Neural cell (in vitro differentiated cells): ENCODE measurements around the gene DNAJC5G. TPM values are rescaled to one million over a fixed set of nuclear protein-coding genes. Genes with fewer than 3 reads are reported as not detected.
"Not testable (repeated sequence)": the region's sequence is repeated elsewhere in the genome, so short reads cannot be mapped to it uniquely, and the experiment has no call there.

ENCODE experiments used
- H2AFZ ChIP-seq: fragments of 200-600, 300-800 bp; sonication (generic), shearing (Covaris generic); 2 replicates; pipeline ENCODE4 v1.6.0; 2014; ENCODE audit warnings: low read depth, mild to moderate bottlenecking, antibody characterized with exemption, low read length, moderate library complexity
- H3F3A ChIP-seq: fragments of 200-600 bp; shearing (Covaris generic); 2 replicates; pipeline ENCODE4 v1.6.1; 2016; ENCODE audit warnings: mild to moderate bottlenecking, moderate library complexity, mixed read lengths, antibody characterized with exemption, low read length; ENCODE audit not compliant: insufficient read depth, poor library complexity, severe bottlenecking
- H3K27ac ChIP-seq: fragments of 200-600, 300-800 bp; sonication (generic), shearing (Covaris generic); 2 replicates; pipeline ENCODE4 v1.5.1; 2014; ENCODE audit warnings: mild to moderate bottlenecking, low read length, moderate library complexity
- H3K27me3 ChIP-seq: fragments of 300-800, 200-600 bp; sonication (generic), shearing (Covaris generic); 2 replicates; pipeline ENCODE4 v1.6.0; 2014; ENCODE audit warnings: mild to moderate bottlenecking, low read depth, low read length, moderate library complexity; ENCODE audit not compliant: insufficient read depth
- H3K36me3 ChIP-seq: fragments of 300-800, 200-600 bp; sonication (generic), shearing (Covaris generic); 2 replicates; pipeline ENCODE4 v1.5.1; 2014; ENCODE audit warnings: mild to moderate bottlenecking, antibody characterized with exemption, low read length, moderate library complexity; ENCODE audit not compliant: insufficient read depth
- H3K4me2 ChIP-seq: fragments of 300-800, 200-600 bp; sonication (generic), shearing (Covaris generic); 2 replicates; pipeline ENCODE4 v1.6.0; 2014; ENCODE audit warnings: mild to moderate bottlenecking, low read length
- H3K4me3 ChIP-seq: fragments of 300-800, 200-600 bp; sonication (generic), shearing (Covaris generic); 2 replicates; pipeline ENCODE4 v1.5.1; 2014; ENCODE audit warnings: mild to moderate bottlenecking, low read length, moderate library complexity
- H3K79me2 ChIP-seq: fragments of 200-600 bp; shearing (Covaris generic); replicated peaks from 2 replicates; pipeline ENCODE4 v1.6.0; 2014; ENCODE audit warnings: mild to moderate bottlenecking, low read length, moderate library complexity; ENCODE audit not compliant: insufficient read depth
- H3K9ac ChIP-seq: fragments of 300-800, 200-600 bp; sonication (generic), shearing (Covaris generic); 2 replicates; pipeline ENCODE4 v1.6.1; 2016; ENCODE audit warnings: mild to moderate bottlenecking, low read length, mixed read lengths
- H3K9me2 ChIP-seq: fragments of 200-600 bp; shearing (Covaris generic); 2 replicates; pipeline ENCODE4 v1.6.1; 2016; ENCODE audit warnings: mild to moderate bottlenecking, low read length, mixed read lengths; ENCODE audit not compliant: insufficient read depth
- H3K9me3 ChIP-seq: fragments of 200-600, 300-800 bp; sonication (generic), shearing (Covaris generic); 2 replicates; pipeline ENCODE4 v1.6.1; 2016; ENCODE audit warnings: mild to moderate bottlenecking, mixed run types, low read length, moderate library complexity, mixed read lengths
- H4K20me1 ChIP-seq: fragments of 200-600 bp; shearing (Covaris generic); 2 replicates; pipeline ENCODE4 v1.6.1; 2016; ENCODE audit warnings: mild to moderate bottlenecking, mixed run types; ENCODE audit not compliant: insufficient read depth
- EP300 ChIP-seq: fragments of 450-650 bp; conservative IDR thresholded peaks from 2 replicates; pipeline ENCODE4 v1.6.1; 2014; ENCODE audit warnings: antibody characterized with exemption, mild to moderate bottlenecking, moderate library complexity; ENCODE audit not compliant: poor library complexity, severe bottlenecking
- EZH2 ChIP-seq: fragments of 200-600, 300-800 bp; shearing (Covaris generic), sonication (generic); IDR thresholded peaks from 2 replicates; pipeline ENCODE4 v1.6.1; 2014; ENCODE audit warnings: antibody characterized with exemption, low read length, borderline replicate concordance, mild to moderate bottlenecking; ENCODE audit not compliant: insufficient read depth, poor library complexity, severe bottlenecking
- MXI1 ChIP-seq: fragments of 450-650 bp; conservative IDR thresholded peaks from 2 replicates; pipeline ENCODE4 v1.6.1; 2014; ENCODE audit warnings: antibody characterized with exemption, mild to moderate bottlenecking; ENCODE audit not compliant: poor library complexity, severe bottlenecking
- POLR2AphosphoS5 ChIP-seq: IDR thresholded peaks from 2 replicates; pipeline ENCODE4 v1.6.1; 2012
- RAD21 ChIP-seq: fragments of 450-650 bp; conservative IDR thresholded peaks from 2 replicates; pipeline ENCODE4 v1.6.1; 2014; ENCODE audit warnings: antibody characterized with exemption, mild to moderate bottlenecking, moderate library complexity
- SMC3 ChIP-seq: fragments of 450-650 bp; conservative IDR thresholded peaks from 2 replicates; pipeline ENCODE4 v1.6.1; 2014; ENCODE audit warnings: antibody characterized with exemption, mild to moderate bottlenecking, moderate library complexity; ENCODE audit not compliant: poor library complexity
- TAF1 ChIP-seq: IDR thresholded peaks from 2 replicates; pipeline ENCODE4 v1.6.1; 2012; ENCODE audit warnings: low read depth
- polyA plus RNA-seq: library from polyadenylated mRNA; depleted of rRNA; stranded (reverse); fragments of >200 nt; gene quantifications from 2 replicates; pipeline ENCODE4 v1.2.3, GENCODE V29; 2014
- TF ChIP-seq, protein P1 (sequence below): IDR thresholded peaks from 2 replicates; pipeline ENCODE4 v1.6.1; 2012; ENCODE audit warnings: borderline replicate concordance

DNAJC5G gene
- polyA plus RNA-seq, 1 donor from 2014 or later: not detected

DNA sequence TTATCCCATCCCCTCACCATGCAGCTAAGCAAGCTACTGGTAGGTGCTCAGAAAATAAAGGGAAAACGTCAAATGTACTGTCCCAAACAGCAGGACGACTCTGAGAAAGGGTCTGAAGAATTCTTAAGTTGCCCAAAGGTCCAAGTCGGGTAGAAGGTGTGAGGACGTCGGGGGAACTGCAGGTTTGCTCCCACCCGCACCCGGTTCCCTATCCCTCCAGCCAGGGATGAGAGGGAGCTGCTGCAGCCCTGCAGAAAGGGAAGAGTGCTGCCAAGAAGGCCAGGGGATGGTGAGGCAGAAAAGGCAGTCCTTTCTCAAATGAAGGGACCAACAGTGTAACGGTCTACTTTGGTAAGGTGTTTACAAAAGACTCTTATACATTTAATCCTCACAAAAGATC, 39.9 kb downstream of the DNAJC5G start:
- no peak overlapping the region for H2AFZ ChIP-seq
- H3K27ac ChIP-seq: no peak overlapping the region
- H3K79me2 ChIP-seq: no peaks in the 10 kb centered on the region
- no peaks in the 10 kb centered on the region for H3F3A ChIP-seq
- H3K9ac ChIP-seq: no peak overlapping the region
- H3K9me2 ChIP-seq: no peaks in the 10 kb centered on the region
- no peak overlapping the region for H3K4me2 ChIP-seq
- no peaks in the 10 kb centered on the region for H3K9me3 ChIP-seq
- no peak for TF ChIP-seq TAF1
- no peak for TF ChIP-seq POLR2AphosphoS5
- no peak for TF ChIP-seq MXI1
- TF ChIP-seq RAD21: no peak
- no peaks in the 10 kb centered on the region for H3K27me3 ChIP-seq
- H3K36me3 ChIP-seq: no peaks in the 10 kb centered on the region
- no peaks in the 10 kb centered on the region for H4K20me1 ChIP-seq
- H3K4me3 ChIP-seq: no peak overlapping the region

DNA sequence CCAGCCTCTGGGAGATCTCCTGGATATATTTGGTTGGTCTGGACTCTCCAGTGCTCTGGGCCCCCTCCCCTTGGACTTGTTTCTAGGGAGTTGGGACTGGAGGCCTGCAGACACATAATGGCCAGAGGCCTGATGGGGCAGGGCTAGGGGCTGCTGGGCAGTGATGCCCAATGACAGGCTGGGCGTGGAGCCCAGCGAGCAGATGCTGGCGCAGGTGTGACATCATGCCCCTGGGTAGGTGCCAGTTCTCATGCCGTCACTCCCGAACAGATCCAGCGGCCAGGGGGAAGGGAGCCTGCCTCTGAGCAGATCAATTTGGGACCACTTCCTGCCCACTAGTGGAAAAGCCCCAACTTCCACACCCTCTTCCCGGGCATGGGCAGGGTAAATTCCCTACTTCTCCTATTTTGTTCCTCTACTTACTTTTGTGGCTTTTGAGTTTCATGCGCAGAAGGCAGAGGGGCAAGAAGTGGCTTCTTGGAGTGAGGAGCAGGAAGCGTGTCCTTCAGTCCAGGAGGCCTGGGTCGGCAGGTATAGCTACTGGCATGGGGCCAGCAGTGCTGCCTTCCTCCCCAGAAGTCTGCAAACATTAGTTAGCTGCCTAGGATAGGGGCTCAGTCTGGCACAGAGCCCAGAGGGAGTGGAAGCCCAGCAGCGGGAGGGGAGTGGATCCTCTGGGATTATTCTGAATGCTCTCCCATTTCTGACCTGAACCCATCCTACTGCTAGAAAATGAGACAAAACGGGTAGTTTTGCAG, 41.6 kb downstream of the DNAJC5G start:
- Histone ChIP-seq H4K20me1 (no peaks in the 10 kb centered on the region), H3K79me2 (peaks cover under 1% of the 10 kb centered on the region), H3F3A (no peaks in the 10 kb centered on the region), H3K4me2 (no peak overlapping the region), H2AFZ (no peak overlapping the region), H3K9me3 (no peaks in the 10 kb centered on the region), H3K27me3 (no peaks in the 10 kb centered on the region), H3K36me3 (no peaks in the 10 kb centered on the region), H3K9ac (no peak overlapping the region), H3K27ac (no peak overlapping the region), H3K9me2 (no peaks in the 10 kb centered on the region), H3K4me3 (no peak overlapping the region)
- TF ChIP-seq RAD21 (no peak), TAF1 (no peak), EZH2 (no peak), MXI1 (no peak), SMC3 (no peak), EP300 (no peak), POLR2AphosphoS5 (no peak)
- TF ChIP-seq, protein P1, sequence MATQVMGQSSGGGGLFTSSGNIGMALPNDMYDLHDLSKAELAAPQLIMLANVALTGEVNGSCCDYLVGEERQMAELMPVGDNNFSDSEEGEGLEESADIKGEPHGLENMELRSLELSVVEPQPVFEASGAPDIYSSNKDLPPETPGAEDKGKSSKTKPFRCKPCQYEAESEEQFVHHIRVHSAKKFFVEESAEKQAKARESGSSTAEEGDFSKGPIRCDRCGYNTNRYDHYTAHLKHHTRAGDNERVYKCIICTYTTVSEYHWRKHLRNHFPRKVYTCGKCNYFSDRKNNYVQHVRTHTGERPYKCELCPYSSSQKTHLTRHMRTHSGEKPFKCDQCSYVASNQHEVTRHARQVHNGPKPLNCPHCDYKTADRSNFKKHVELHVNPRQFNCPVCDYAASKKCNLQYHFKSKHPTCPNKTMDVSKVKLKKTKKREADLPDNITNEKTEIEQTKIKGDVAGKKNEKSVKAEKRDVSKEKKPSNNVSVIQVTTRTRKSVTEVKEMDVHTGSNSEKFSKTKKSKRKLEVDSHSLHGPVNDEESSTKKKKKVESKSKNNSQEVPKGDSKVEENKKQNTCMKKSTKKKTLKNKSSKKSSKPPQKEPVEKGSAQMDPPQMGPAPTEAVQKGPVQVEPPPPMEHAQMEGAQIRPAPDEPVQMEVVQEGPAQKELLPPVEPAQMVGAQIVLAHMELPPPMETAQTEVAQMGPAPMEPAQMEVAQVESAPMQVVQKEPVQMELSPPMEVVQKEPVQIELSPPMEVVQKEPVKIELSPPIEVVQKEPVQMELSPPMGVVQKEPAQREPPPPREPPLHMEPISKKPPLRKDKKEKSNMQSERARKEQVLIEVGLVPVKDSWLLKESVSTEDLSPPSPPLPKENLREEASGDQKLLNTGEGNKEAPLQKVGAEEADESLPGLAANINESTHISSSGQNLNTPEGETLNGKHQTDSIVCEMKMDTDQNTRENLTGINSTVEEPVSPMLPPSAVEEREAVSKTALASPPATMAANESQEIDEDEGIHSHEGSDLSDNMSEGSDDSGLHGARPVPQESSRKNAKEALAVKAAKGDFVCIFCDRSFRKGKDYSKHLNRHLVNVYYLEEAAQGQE: no peak

DNA sequence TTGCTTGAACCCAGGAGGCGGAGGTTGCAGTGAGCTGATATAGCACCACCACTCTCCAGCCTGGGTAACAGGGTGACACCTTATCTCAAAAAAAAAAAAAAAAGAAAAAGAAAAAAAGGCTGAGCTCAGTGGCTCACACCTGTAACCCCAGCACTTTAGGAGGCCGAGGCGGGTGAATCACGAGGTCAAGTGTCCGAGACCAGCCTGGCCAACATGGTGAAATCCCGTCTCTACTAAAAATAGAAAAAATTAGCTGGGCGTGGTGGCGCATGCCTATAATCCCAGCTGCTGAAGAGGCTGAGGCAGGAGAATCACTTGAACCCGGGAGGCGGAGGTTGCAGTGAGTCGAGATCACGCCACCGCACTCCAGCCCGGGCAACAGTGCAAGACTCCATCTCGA, 44.6 kb downstream of the DNAJC5G start:
- not testable (repeated sequence) for H3K9me2 ChIP-seq, H3K79me2 ChIP-seq, H3K9me3 ChIP-seq

More for the DNA sequence above, 44.6 kb downstream of the DNAJC5G start:
- not testable (repeated sequence) for H3K9ac ChIP-seq, H3K36me3 ChIP-seq, H3K27me3 ChIP-seq, H3K4me2 ChIP-seq, H3K4me3 ChIP-seq, H2AFZ ChIP-seq, H3K27ac ChIP-seq, H4K20me1 ChIP-seq, H3F3A ChIP-seq
